ENCODE results near the gene DHRS13. TPM values are rescaled to one million over a fixed set of nuclear protein-coding genes. Genes with fewer than 3 reads are reported as not detected.
A peak's percentile ranks its signal among the peaks of the same experiment; 100 is the strongest.
"Not testable (repeated sequence)": the region's sequence is repeated elsewhere in the genome, so short reads cannot be mapped to it uniquely, and the experiment has no call there.

The DHRS13 gene
- total RNA-seq, 2 experiments from 2014 or later, result 23.1 to 25.9 TPM

- H3K36me3 Mint-ChIP-seq, result peaks cover 11% of the 10 kb centered on the region
- peak; percentile 100 for ATAC-seq
- H3K4me1 Mint-ChIP-seq, result peaks cover 25% of the 10 kb centered on the region
- CTCF ChIA-PET, result interaction anchor here (1.0 kb wide), 1 partner anchor 98 kb away, joined by 3 read pairs; no protein-coding TSS in a partner anchor
- DNase-seq, result peak; percentile 93
- H3K9me3 Mint-ChIP-seq (ENCODE audit: low read depth), result no peaks in the 10 kb centered on the region
- H3K27me3 Mint-ChIP-seq, result no peaks in the 10 kb centered on the region
- peak within 1 kb of the TSS; percentile 83 for H3K4me3 Mint-ChIP-seq
- H3K27ac Mint-ChIP-seq, result peak within 1 kb of the TSS; percentile 81
Measured at GRCh38 chr17:28854457-28855335, 48.2 kb downstream of the DHRS13 start, which contains the start of gene ERAL1. Gene ERAL1, plus strand, starts transcription at chr17:28855016. Its CDS starts 19 bp downstream, at chr17:28855035.

- ATAC-seq (no peak), DNase-seq (no peak)
- H3K4me3 Mint-ChIP-seq, result no peak overlapping the region
- H3K27ac Mint-ChIP-seq, result no peak overlapping the region
- H3K4me1 Mint-ChIP-seq, result peaks cover 28% of the 10 kb centered on the region
- CTCF ChIA-PET, result interaction anchor here (0.7 to 1.7 kb wide), 6 partner anchors 11 to 132 kb away, joined by 3 to 5 read pairs (median 4); partner anchors contain the start of gene FAM222B
- peaks cover 6% of the 10 kb centered on the region for H3K36me3 Mint-ChIP-seq
- no peaks in the 10 kb centered on the region for H3K27me3 Mint-ChIP-seq
- H3K9me3 Mint-ChIP-seq (ENCODE audit: low read depth), result no peaks in the 10 kb centered on the region
Measured at GRCh38 chr17:28853295-28853694, 49.6 kb downstream of the DHRS13 start.

- Mint-ChIP-seq H3K27me3 (no peaks in the 10 kb centered on the region), H3K4me3 (no peak overlapping the region), H3K36me3 (no peaks in the 10 kb centered on the region), H3K4me1 (peaks cover 9% of the 10 kb centered on the region), H3K9me3 (ENCODE audit: low read depth) (no peaks in the 10 kb centered on the region), H3K27ac (no peak overlapping the region)
- ATAC-seq (peak; percentile 38), DNase-seq (no peak)
- CTCF ChIA-PET, result interaction anchor here (0.7 to 3.5 kb wide), 25 partner anchors 8 to 268 kb away, joined by 3 to 24 read pairs (median 6); partner anchors contain the start of genes FLOT2, PHF12 and TLCD1
Measured at GRCh38 chr17:28849281-28849680, 53.6 kb downstream of the DHRS13 start.

GRCh38 chr17:28848667-28849066 lies 54.2 kb downstream of the DHRS13 start:
- not testable (repeated sequence) for H3K36me3 Mint-ChIP-seq; H3K4me3 Mint-ChIP-seq; H3K27ac Mint-ChIP-seq; H3K9me3 Mint-ChIP-seq (ENCODE audit: low read depth); H3K27me3 Mint-ChIP-seq; H3K4me1 Mint-ChIP-seq
- ATAC-seq (peak; percentile 77), DNase-seq (peak; percentile 74)
- CTCF ChIA-PET, result interaction anchor here (0.7 to 3.5 kb wide), 26 partner anchors 8 to 268 kb away, joined by 3 to 24 read pairs (median 6); partner anchors contain the start of genes FLOT2, PHF12 and TLCD1

Small RNAs within 50 kb of the gene (microRNA-seq; reads per million reads assigned to microRNA genes)
- gene MIR451B, result not detected

Other genes starting within 250 kb of the DHRS13 start
- 10 to 100 TPM; 45.9 to 48.9 TPM for gene SDF2, start 241.2 kb downstream of the DHRS13 start, total RNA-seq
- gene SUPT6H, start 240.9 kb downstream of the DHRS13 start, total RNA-seq, result 10 to 100 TPM; 64.7 to 81.2 TPM
- 1 to 10 TPM; 6.1 to 9.0 TPM for gene PROCA1, start 191.2 kb downstream of the DHRS13 start, total RNA-seq
- gene RAB34, start 185.2 kb downstream of the DHRS13 start, total RNA-seq, result 1 to 10 TPM; 5.6 to 8.3 TPM
- gene RPL23A, start 183.1 kb downstream of the DHRS13 start, total RNA-seq, result 1,000 to 10,000 TPM; 1,823 to 1,960 TPM
- 1 to 10 TPM; 3.2 to 5.6 TPM for gene TLCD1, start 176.8 kb downstream of the DHRS13 start, total RNA-seq
- gene NEK8, start 174.3 kb downstream of the DHRS13 start, total RNA-seq, result 1 to 10 TPM; 3.6 to 5.1 TPM
- 100 to 1,000 TPM in 1 of 2 experiments, 10 to 100 TPM in 1; 60.1 to 107 TPM for gene TRAF4, start 159.1 kb downstream of the DHRS13 start, total RNA-seq
- gene FAM222B, start 60.3 kb downstream of the DHRS13 start, total RNA-seq, result 10 to 100 TPM; 14.5 to 19.6 TPM
- 10 to 100 TPM; 46.1 to 50.6 TPM for gene ERAL1, start 48.1 kb downstream of the DHRS13 start, total RNA-seq
- 100 to 1,000 TPM; 143 to 191 TPM for gene FLOT2, start 5.3 kb downstream of the DHRS13 start, total RNA-seq
- 10 to 100 TPM; 79.5 to 85.8 TPM for gene PHF12, start 48.4 kb upstream of the DHRS13 start, total RNA-seq
- not detected for gene SEZ6, start 103.0 kb upstream of the DHRS13 start, total RNA-seq
- 1 to 10 TPM; 1.6 to 2.2 TPM for gene PIPOX, start 140.1 kb upstream of the DHRS13 start, total RNA-seq

All from activated CD8-positive, alpha-beta memory T cell treated with anti-CD3 and anti-CD28 coated beads, Interleukin-2, amount 10 ng/mL, durations not matched to agents 7 days and 5 days (primary cell).